Keratinocyte (primary cell): ENCODE measurements around the gene FGD4. TPM values are rescaled to one million over a fixed set of nuclear protein-coding genes. Genes with fewer than 3 reads are reported as not detected.
"Not testable (repeated sequence)": the region's sequence is repeated elsewhere in the genome, so short reads cannot be mapped to it uniquely, and the experiment has no call there.

Experiments
- DNase-seq: peaks from one replicate; pipeline ENCODE4 v3.0.0-alpha.2; 2011; ENCODE audit warnings: low read depth, missing footprints, low spot score
- FAIRE-seq: peaks from 2 replicates; lab custom pipeline; 2011; peaks lifted over from hg19 to GRCh38; lab: Jason Lieb, UNC
- H2AFZ ChIP-seq: 2 replicates; pipeline ENCODE4 v1.6.0; 2012; ENCODE audit warnings: low read length, control low read depth, inconsistent platforms; ENCODE audit not compliant: control insufficient read depth
- H3K27ac ChIP-seq: 2 replicates; pipeline ENCODE4 v1.5.1; 2011; ENCODE audit warnings: low read length; ENCODE audit not compliant: control insufficient read depth, insufficient read depth
- H3K27me3 ChIP-seq: 3 replicates; pipeline ENCODE4 v1.6.0; 2011; ENCODE audit warnings: low read length; ENCODE audit not compliant: control insufficient read depth, insufficient read depth; ENCODE audit errors: extremely low read depth
- H3K36me3 ChIP-seq, 2 experiments: 2 replicates in 1 of 2; 3 replicates in 1 of 2; pipeline ENCODE4 v1.5.1; 2011; ENCODE audit warnings: low read length in 2 of 2, mild to moderate bottlenecking in 1 of 2; ENCODE audit not compliant: control insufficient read depth in 2 of 2, insufficient read depth in 2 of 2; ENCODE audit errors: extremely low read depth in 1 of 2
- H3K4me1 ChIP-seq: 3 replicates; pipeline ENCODE4 v1.5.1; 2011; ENCODE audit warnings: low read length; ENCODE audit not compliant: control insufficient read depth, insufficient read depth; ENCODE audit errors: extremely low read depth
- H3K4me2 ChIP-seq: 3 replicates; pipeline ENCODE4 v1.6.0; 2011; ENCODE audit warnings: low read depth, low read length; ENCODE audit not compliant: control insufficient read depth, insufficient read depth; ENCODE audit errors: extremely low read depth
- H3K4me3 ChIP-seq, 3 experiments: fragments of 200-600 bp in 1 of 3; sonication (generic) in 1 of 3; 2 replicates in 2 of 3; 3 replicates in 1 of 3; pipeline ENCODE4 v1.5.1; 2011 to 2016; ENCODE audit warnings: low read length in 3 of 3, mild to moderate bottlenecking in 3 of 3, control low read depth in 2 of 3, inconsistent platforms in 1 of 3, low read depth in 1 of 3, mixed read lengths in 1 of 3, mixed run types in 1 of 3, moderate library complexity in 1 of 3; ENCODE audit not compliant: control insufficient read depth in 2 of 3, insufficient read depth in 2 of 3; ENCODE audit errors: extremely low read depth in 1 of 3
- H3K79me2 ChIP-seq: 2 replicates; pipeline ENCODE4 v1.6.0; 2012; ENCODE audit warnings: low read length; ENCODE audit not compliant: control insufficient read depth, insufficient read depth
- H3K9ac ChIP-seq: 3 replicates; pipeline ENCODE4 v1.6.0; 2011; ENCODE audit warnings: low read length; ENCODE audit not compliant: control insufficient read depth, insufficient read depth; ENCODE audit errors: extremely low read depth
- H3K9me1 ChIP-seq: 3 replicates; pipeline ENCODE4 v1.6.0; 2011; ENCODE audit warnings: low read length; ENCODE audit not compliant: control insufficient read depth, insufficient read depth; ENCODE audit errors: extremely low read depth
- H3K9me3 ChIP-seq: 2 replicates; pipeline ENCODE4 v1.5.1; 2012; ENCODE audit warnings: low read depth, low read length; ENCODE audit not compliant: control insufficient read depth
- H4K20me1 ChIP-seq: 3 replicates; pipeline ENCODE4 v1.6.0; 2011; ENCODE audit warnings: low read length; ENCODE audit not compliant: control insufficient read depth, insufficient read depth; ENCODE audit errors: extremely low read depth
- EZH2 ChIP-seq: IDR thresholded peaks from one replicate; pipeline ENCODE4 v1.6.1; 2012; ENCODE audit warnings: inconsistent platforms, mild to moderate bottlenecking, low read length, moderate library complexity
- dilution Hi-C: fragments of 300-500 bp; cut with MboI; formaldehyde crosslinking; loops from one replicate; pipeline ENCODE4 v1.7.0; 2020; ENCODE audit warnings: low sequenced_read_pairs; ENCODE audit not compliant: extremely low pct_ligation_motif_present
- polyA plus RNA-seq, 5 experiments: library from polyadenylated mRNA; depleted of rRNA in 3 of 5; stranded (reverse) in 3 of 5; stranded (forward) in 1 of 5; unstranded in 1 of 5; fragments of >200 nt; gene quantifications; 1 replicate in 1 of 5; 2 replicates in 3 of 5; 3 replicates in 1 of 5; pipeline versions ENCODE4 v1.2.1 to v1.2.3, GENCODE V29; 2011 to 2012; ENCODE audit warnings: missing spikeins in 2 of 5, low read depth in 1 of 5, low replicate concordance in 1 of 5
- TF ChIP-seq, protein P1 (sequence below), 3 experiments: IDR thresholded peaks in 1 of 3; conservative IDR thresholded peaks in 1 of 3; optimal IDR thresholded peaks in 1 of 3; 2 replicates in 2 of 3; 3 replicates in 1 of 3; pipeline versions ENCODE3 to v1.5.1; 2011; ENCODE audit warnings: low read length in 3 of 3, mild to moderate bottlenecking in 3 of 3, moderate library complexity in 2 of 3, control low read depth in 1 of 3, inconsistent platforms in 1 of 3; ENCODE audit not compliant: insufficient read depth in 2 of 3; ENCODE audit errors: extremely low read depth in 1 of 3

Gene FGD4
- polyA plus RNA-seq, 1 donor (not counting 4 experiments of a cell fraction or from before 2014, with no cell fraction given): 10.5 TPM

DNA sequence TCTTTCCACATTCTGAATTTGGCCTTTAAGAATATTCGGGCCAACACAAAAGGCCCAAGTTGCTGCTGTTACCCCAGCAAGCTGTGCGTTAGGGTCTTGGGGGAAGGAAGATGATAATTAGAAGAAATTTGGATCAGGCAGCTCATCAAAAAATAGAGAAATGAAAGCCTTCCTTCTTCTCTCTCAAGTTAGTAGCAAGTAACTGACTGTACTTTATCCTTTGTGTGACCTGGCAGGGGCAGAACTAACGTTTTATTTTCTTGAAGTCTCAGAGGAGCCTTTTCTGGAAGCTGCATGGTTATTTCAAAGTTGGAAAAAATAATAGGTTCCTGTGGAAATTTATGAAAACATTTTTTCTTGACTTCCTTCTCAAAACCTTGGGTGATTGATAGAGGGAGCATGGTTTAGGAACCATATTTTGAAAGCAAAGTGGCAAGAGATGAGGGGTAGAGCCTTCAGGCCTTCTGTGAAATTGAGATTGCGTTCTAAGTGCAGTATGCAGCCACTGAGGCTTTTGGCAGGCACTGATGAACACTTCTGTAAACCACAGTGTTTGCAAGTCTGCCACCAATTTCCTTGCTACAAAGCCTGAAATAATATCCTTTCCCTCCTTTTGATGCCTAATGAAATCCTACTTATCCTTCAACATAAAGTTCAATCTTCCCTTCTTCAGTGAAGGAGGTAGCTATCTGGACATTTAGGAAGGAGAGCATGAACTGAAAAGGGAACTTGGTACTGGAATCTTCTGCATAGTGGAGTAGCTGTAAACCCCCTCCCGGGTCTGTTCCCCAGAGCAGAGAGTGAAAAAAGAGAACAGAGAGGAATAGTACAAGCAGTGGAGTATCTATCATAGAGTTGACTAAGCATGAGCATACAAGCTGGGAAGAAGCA, 123.2 kb downstream of the FGD4 start:
- Histone ChIP-seq H3K27ac (no peak overlapping the region), H3K4me1 (no peaks in the 10 kb centered on the region), H4K20me1 (no peaks in the 10 kb centered on the region), H3K4me3 (no peak overlapping the region), H3K9me3 (no peaks in the 10 kb centered on the region), H3K27me3 (no peaks in the 10 kb centered on the region), H3K79me2 (peaks cover 5% of the 10 kb centered on the region), H3K9me1 (no peaks in the 10 kb centered on the region), H3K9ac (no peak overlapping the region), H3K36me3 (no peaks in the 10 kb centered on the region), H2AFZ (no peak overlapping the region), H3K4me2 (no peak overlapping the region)
- FAIRE-seq (no peak), DNase-seq (no peak)
- TF ChIP-seq, protein P1, sequence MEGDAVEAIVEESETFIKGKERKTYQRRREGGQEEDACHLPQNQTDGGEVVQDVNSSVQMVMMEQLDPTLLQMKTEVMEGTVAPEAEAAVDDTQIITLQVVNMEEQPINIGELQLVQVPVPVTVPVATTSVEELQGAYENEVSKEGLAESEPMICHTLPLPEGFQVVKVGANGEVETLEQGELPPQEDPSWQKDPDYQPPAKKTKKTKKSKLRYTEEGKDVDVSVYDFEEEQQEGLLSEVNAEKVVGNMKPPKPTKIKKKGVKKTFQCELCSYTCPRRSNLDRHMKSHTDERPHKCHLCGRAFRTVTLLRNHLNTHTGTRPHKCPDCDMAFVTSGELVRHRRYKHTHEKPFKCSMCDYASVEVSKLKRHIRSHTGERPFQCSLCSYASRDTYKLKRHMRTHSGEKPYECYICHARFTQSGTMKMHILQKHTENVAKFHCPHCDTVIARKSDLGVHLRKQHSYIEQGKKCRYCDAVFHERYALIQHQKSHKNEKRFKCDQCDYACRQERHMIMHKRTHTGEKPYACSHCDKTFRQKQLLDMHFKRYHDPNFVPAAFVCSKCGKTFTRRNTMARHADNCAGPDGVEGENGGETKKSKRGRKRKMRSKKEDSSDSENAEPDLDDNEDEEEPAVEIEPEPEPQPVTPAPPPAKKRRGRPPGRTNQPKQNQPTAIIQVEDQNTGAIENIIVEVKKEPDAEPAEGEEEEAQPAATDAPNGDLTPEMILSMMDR (optimal IDR thresholded peaks at IDR 0.05 in 1 of 3, IDR thresholded peaks at IDR 0.05 in 1 of 3, conservative IDR thresholded peaks at IDR 0.05 in 1 of 3; ENCODE audit: extremely low read depth in 1 of 3, insufficient read depth in 2 of 3, low read length in 3 of 3): no peak
- TF ChIP-seq EZH2: no peak
- dilution Hi-C loops: no loop called here

DNA sequence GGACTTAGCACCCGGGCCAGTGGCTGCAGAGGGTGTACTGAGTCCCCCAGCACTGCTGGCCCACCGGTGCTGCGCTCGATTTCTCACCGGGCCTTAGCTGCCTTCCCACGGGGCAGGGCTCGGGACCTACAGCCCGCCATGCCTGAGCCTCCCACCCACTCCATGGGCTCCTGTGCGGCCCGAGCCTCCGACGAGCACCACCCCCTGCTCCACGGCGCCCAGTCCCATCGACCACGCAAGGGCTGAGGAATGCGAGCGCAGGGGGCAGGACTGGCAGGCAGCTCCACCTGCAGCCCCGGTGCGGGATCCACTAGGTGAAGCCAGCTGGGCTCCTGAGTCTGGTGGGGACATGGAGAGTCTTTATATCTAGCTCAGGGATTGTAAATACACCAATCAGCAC, 126.4 kb downstream of the FGD4 start:
- H2AFZ ChIP-seq, H4K20me1 ChIP-seq, H3K4me1 ChIP-seq, H3K4me3 ChIP-seq, DNase-seq, H3K9me3 ChIP-seq, dilution Hi-C loops, H3K27me3 ChIP-seq, H3K36me3 ChIP-seq, H3K27ac ChIP-seq, FAIRE-seq, H3K9ac ChIP-seq, H3K9me1 ChIP-seq, H3K4me2 ChIP-seq, H3K79me2 ChIP-seq: not testable (repeated sequence)

DNA sequence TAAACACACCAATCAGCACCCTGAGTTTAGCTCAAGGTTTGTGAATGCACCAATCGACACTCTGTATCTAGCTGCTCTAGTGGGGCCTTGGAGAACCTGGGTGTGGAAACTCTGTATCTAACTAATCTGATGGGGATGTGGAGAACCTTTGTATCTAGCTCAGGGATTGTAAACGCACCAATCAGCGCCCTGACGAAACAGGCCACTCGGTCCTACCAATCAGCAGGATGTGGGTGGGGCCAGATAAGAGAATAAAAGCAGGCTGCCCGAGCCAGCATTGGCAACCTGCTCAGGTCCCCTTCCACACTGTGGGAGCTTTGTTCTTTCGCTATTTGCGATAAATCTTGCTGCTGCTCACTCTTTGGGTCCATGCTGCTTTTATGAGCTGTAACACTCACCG, 127.0 kb downstream of the FGD4 start:
- H3K27ac ChIP-seq, H3K36me3 ChIP-seq, dilution Hi-C loops, H3K79me2 ChIP-seq, H3K4me2 ChIP-seq, H2AFZ ChIP-seq, H3K4me1 ChIP-seq, H4K20me1 ChIP-seq, H3K27me3 ChIP-seq, DNase-seq, H3K9ac ChIP-seq, H3K9me3 ChIP-seq, FAIRE-seq, H3K9me1 ChIP-seq, H3K4me3 ChIP-seq: not testable (repeated sequence)
